NAMALWA (cell line): ENCODE measurements around the gene TERB1.

ENCODE experiments used
- DNase-seq: peaks from one replicate; pipeline ENCODE4 v3.0.0-alpha.2; 2015; ENCODE audit warnings: low spot score

Gene TERB1

GRCh38 chr16:66801320-66802105, at the start of gene TERB1:
Gene TERB1, minus strand, starts transcription at chr16:66801584. Its CDS starts 4,786 bp downstream, at chr16:66796798.
- DNase-seq, result no peak

GRCh38 chr16:66850115-66850815, 48.9 kb upstream of the TERB1 start:
- no peak for DNase-seq

GRCh38 chr16:66849549-66849948, 48.2 kb upstream of the TERB1 start:
- DNase-seq, result no peak

- no peak for DNase-seq
These were observed 47.6 kb upstream of the TERB1 start for GRCh38 chr16:66849021-66849420.

GRCh38 chr16:66848172-66848571, 46.8 kb upstream of the TERB1 start:
- DNase-seq, result no peak

GRCh38 chr16:66847533-66848067, 46.2 kb upstream of the TERB1 start:
- DNase-seq, result no peak

- DNase-seq, result no peak
These were observed 45.4 kb upstream of the TERB1 start for GRCh38 chr16:66846831-66847230.

GRCh38 chr16:66846266-66846665, 44.9 kb upstream of the TERB1 start:
- peak; percentile 40 for DNase-seq

GRCh38 chr16:66845791-66846221, 44.4 kb upstream of the TERB1 start:
- DNase-seq, result no peak

GRCh38 chr16:66845080-66845410, 43.7 kb upstream of the TERB1 start:
- DNase-seq, result no peak

GRCh38 chr16:66844342-66845079, 43.1 kb upstream of the TERB1 start, which contains the start of gene CA7:
Gene CA7, plus strand, starts transcription at chr16:66844414. Its CDS starts 74 bp downstream, at chr16:66844488.
- DNase-seq, result no peak

GRCh38 chr16:66844009-66844341, 42.6 kb upstream of the TERB1 start:
- no peak for DNase-seq

- DNase-seq, result no peak
These were observed 41.8 kb upstream of the TERB1 start for GRCh38 chr16:66843191-66843590.

GRCh38 chr16:66842765-66843164, 41.4 kb upstream of the TERB1 start:
- DNase-seq, result no peak

GRCh38 chr16:66841366-66841765, 40.0 kb upstream of the TERB1 start:
- DNase-seq, result no peak

GRCh38 chr16:66840883-66841282, 39.5 kb upstream of the TERB1 start:
- DNase-seq, result peak; percentile 33

- no peak for DNase-seq
These were observed 33.4 kb upstream of the TERB1 start for GRCh38 chr16:66834746-66835145.

GRCh38 chr16:66832661-66833305, 31.4 kb upstream of the TERB1 start:
- DNase-seq, result no peak

GRCh38 chr16:66832190-66832589, 30.8 kb upstream of the TERB1 start:
- no peak for DNase-seq

GRCh38 chr16:66830422-66831404, 29.3 kb upstream of the TERB1 start, which contains the start of gene NAE1:
Gene NAE1, minus strand, starts transcription at chr16:66830976. Its CDS starts 77 bp downstream, at chr16:66830899.
- DNase-seq, result peak; percentile 93

GRCh38 chr16:66824006-66824405, 22.6 kb upstream of the TERB1 start:
- no peak for DNase-seq
